Liver (tissue), 9 donors: Measurements from ENCODE around the gene PYGB. TPM values are rescaled to one million over a fixed set of nuclear protein-coding genes. Genes with fewer than 3 reads are reported as not detected.

Source experiments
- DNase-seq: peaks from one replicate; pipeline ENCODE4 v3.0.0-alpha.2; 2017; ENCODE audit warnings: low spot score
- H3K27ac ChIP-seq, 2 donors: one replicate each; pipeline ENCODE4 v1.7.0; 2013; ENCODE audit warnings: inconsistent platforms in 2 of 2, low read length in 2 of 2, control low read depth in 1 of 2, low read depth in 1 of 2, mild to moderate bottlenecking in 1 of 2
- H3K27me3 ChIP-seq, 4 donors: one replicate each; pipeline versions ENCODE4 v1.6.1 to v1.7.0; 2013; ENCODE audit warnings: low read length in 3 of 4, inconsistent platforms in 1 of 4, mild to moderate bottlenecking in 1 of 4, moderate library complexity in 1 of 4; ENCODE audit not compliant: control insufficient read depth in 4 of 4, insufficient read depth in 4 of 4
- H3K36me3 ChIP-seq, 4 donors: one replicate each; pipeline versions ENCODE4 v1.6.1 to v1.7.0; 2013; ENCODE audit warnings: low read length in 3 of 4, mild to moderate bottlenecking in 3 of 4, low read depth in 1 of 4, moderate library complexity in 1 of 4; ENCODE audit not compliant: control insufficient read depth in 4 of 4, insufficient read depth in 3 of 4
- H3K4me1 ChIP-seq, 4 donors: one replicate each; pipeline versions ENCODE4 v1.6.1 to v1.7.0; 2013; ENCODE audit warnings: low read length in 3 of 4, mild to moderate bottlenecking in 3 of 4, moderate library complexity in 1 of 4; ENCODE audit not compliant: control insufficient read depth in 4 of 4, insufficient read depth in 4 of 4
- H3K4me3 ChIP-seq, 3 donors: one replicate each; pipeline versions ENCODE4 v1.6.1 to v1.7.0; 2013; ENCODE audit warnings: low read length in 3 of 3, control low read depth in 1 of 3, low read depth in 1 of 3, mild to moderate bottlenecking in 1 of 3
- H3K9ac ChIP-seq, 2 donors: one replicate each; pipeline ENCODE4 v1.7.0; 2013; ENCODE audit warnings: low read length in 2 of 2, mild to moderate bottlenecking in 2 of 2, moderate library complexity in 2 of 2, control low read depth in 1 of 2, low read depth in 1 of 2
- H3K9me3 ChIP-seq, 4 donors: one replicate each; pipeline versions ENCODE4 v1.6.1 to v1.7.0; 2013; ENCODE audit warnings: low read length in 3 of 4; ENCODE audit not compliant: control insufficient read depth in 4 of 4
- FOXA1 ChIP-seq: IDR thresholded peaks from 2 replicates; pipeline ENCODE4 v1.6.1; 2016; ENCODE audit warnings: antibody characterized with exemption
- GABPA ChIP-seq, 2 donors: IDR thresholded peaks in 1 of 2; conservative IDR thresholded peaks in 1 of 2; 2 replicates each; pipeline ENCODE4 v1.6.1; 2016; ENCODE audit warnings: antibody characterized with exemption in 2 of 2, mild to moderate bottlenecking in 1 of 2, moderate library complexity in 1 of 2
- HNF4A ChIP-seq, 2 donors: conservative IDR thresholded peaks; 2 replicates each; pipeline ENCODE4 v1.6.1; 2016; ENCODE audit warnings: antibody characterized with exemption in 2 of 2, mild to moderate bottlenecking in 2 of 2
- HNF4G ChIP-seq: IDR thresholded peaks from 2 replicates; pipeline ENCODE4 v1.6.1; 2016; ENCODE audit warnings: antibody characterized with exemption
- JUND ChIP-seq, 2 donors: IDR thresholded peaks; 2 replicates each; pipeline ENCODE4 v1.6.1; 2016; ENCODE audit warnings: antibody characterized with exemption in 2 of 2
- NR2F2 ChIP-seq: IDR thresholded peaks from 2 replicates; pipeline ENCODE4 v1.6.1; 2016; ENCODE audit warnings: antibody characterized with exemption
- RAD21 ChIP-seq, 2 donors: IDR thresholded peaks; 2 replicates each; pipeline ENCODE4 v1.6.1; 2016; ENCODE audit warnings: antibody characterized with exemption in 2 of 2, mild to moderate bottlenecking in 2 of 2
- SP1 ChIP-seq: IDR thresholded peaks from 2 replicates; pipeline ENCODE4 v1.6.1; 2018; ENCODE audit warnings: antibody characterized with exemption, mild to moderate bottlenecking
- TAF1 ChIP-seq: conservative IDR thresholded peaks from 2 replicates; pipeline ENCODE4 v1.6.1; 2016; ENCODE audit warnings: antibody characterized with exemption, mild to moderate bottlenecking
- WGBS: extraction: QIAGEN DNeasy Blood & Tissue Kit; methylation state at CpG from one replicate; pipeline ENCODE4 v1.1.7; 2013; 5-methylcytosine and 5-hydroxymethylcytosine counted together
- polyA plus RNA-seq, 2 donors: library from polyadenylated mRNA; stranded (reverse) in 1 of 2; unstranded in 1 of 2; fragments of 200-250 nt in 1 of 2; fragments of >200 nt in 1 of 2; fragmentation: Nextera tagmentation in 1 of 2; extraction: Ambion mirVana in 1 of 2; gene quantifications; one replicate each; pipeline versions ENCODE4 v1.2.1 to v1.2.3, GENCODE V29; 2013 to 2015
- total RNA-seq, 2 donors: library from RNA; depleted of rRNA; stranded (reverse); fragments of >200 nt; gene quantifications; one replicate each; pipeline ENCODE4 v1.2.3, GENCODE V29; 2014
- TF ChIP-seq, protein P1 (sequence below): IDR thresholded peaks from 2 replicates; pipeline ENCODE4 v1.6.1; 2016; ENCODE audit warnings: antibody characterized with exemption
- TF ChIP-seq, protein P2 (sequence below): IDR thresholded peaks from 2 replicates; pipeline ENCODE4 v1.6.1; 2016; ENCODE audit warnings: antibody characterized with exemption, mild to moderate bottlenecking
- TF ChIP-seq, protein P3 (sequence below): IDR thresholded peaks from 2 replicates; pipeline ENCODE4 v1.6.1; 2016; ENCODE audit warnings: antibody characterized with exemption
- donor health status: healthy.
- donor health status: healthy.
- donor health status: healthy.
- donor health status: healthy.
- donor health status: healthy.

Gene PYGB
- total and polyA plus RNA-seq, 4 donors, result 3.6 to 11.7 (median 9.8) TPM

DNA sequence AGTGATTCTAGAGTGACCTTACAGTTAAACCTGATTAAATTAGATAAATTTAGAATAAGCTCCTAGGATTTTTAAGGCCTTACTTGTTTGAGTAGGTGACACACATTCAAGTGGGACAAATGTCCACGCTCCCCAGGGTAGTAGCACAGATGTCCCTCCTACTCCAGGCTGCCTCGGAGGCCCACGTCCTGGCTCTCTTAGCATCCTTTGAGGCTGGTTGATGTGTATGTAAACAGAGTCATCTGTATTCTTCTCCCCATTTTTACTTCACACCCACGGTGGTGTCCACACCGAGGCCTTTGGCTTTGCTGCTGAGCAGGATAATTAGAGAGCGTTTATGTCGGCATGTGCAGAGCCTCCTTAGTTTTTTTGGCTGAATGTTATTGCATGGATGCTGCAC is 36.6 kb upstream of the PYGB start:
- Histone ChIP-seq H3K27me3 (no peaks in the 10 kb centered on the region), H3K4me3 (no peak overlapping the region), H3K4me1 (peaks cover 0 to 6% (median 1%) of the 10 kb centered on the region in 4 donors), H3K27ac (no peak overlapping the region), H3K9ac (no peak overlapping the region), H3K9me3 (no peaks in the 10 kb centered on the region), H3K36me3 (peaks cover 8 to 39% (median 16%) of the 10 kb centered on the region in 4 donors)
- 92% methylated on average over 7 of the region's 7 CpGs for WGBS
- TF ChIP-seq NR2F2 (no peak), RAD21 (IDR thresholded peaks at IDR 0.05) (no peak), HNF4A (conservative IDR thresholded peaks at IDR 0.05) (no peak), SP1 (no peak), HNF4G (no peak), GABPA (IDR thresholded peaks at IDR 0.05 in 1 of 2, conservative IDR thresholded peaks at IDR 0.05 in 1 of 2) (no peak), JUND (IDR thresholded peaks at IDR 0.05) (no peak), FOXA1 (no peak), TAF1 (no peak)
- TF ChIP-seq, protein P1, sequence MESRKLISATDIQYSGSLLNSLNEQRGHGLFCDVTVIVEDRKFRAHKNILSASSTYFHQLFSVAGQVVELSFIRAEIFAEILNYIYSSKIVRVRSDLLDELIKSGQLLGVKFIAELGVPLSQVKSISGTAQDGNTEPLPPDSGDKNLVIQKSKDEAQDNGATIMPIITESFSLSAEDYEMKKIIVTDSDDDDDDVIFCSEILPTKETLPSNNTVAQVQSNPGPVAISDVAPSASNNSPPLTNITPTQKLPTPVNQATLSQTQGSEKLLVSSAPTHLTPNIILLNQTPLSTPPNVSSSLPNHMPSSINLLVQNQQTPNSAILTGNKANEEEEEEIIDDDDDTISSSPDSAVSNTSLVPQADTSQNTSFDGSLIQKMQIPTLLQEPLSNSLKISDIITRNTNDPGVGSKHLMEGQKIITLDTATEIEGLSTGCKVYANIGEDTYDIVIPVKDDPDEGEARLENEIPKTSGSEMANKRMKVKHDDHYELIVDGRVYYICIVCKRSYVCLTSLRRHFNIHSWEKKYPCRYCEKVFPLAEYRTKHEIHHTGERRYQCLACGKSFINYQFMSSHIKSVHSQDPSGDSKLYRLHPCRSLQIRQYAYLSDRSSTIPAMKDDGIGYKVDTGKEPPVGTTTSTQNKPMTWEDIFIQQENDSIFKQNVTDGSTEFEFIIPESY, result no peak
- TF ChIP-seq, protein P2, sequence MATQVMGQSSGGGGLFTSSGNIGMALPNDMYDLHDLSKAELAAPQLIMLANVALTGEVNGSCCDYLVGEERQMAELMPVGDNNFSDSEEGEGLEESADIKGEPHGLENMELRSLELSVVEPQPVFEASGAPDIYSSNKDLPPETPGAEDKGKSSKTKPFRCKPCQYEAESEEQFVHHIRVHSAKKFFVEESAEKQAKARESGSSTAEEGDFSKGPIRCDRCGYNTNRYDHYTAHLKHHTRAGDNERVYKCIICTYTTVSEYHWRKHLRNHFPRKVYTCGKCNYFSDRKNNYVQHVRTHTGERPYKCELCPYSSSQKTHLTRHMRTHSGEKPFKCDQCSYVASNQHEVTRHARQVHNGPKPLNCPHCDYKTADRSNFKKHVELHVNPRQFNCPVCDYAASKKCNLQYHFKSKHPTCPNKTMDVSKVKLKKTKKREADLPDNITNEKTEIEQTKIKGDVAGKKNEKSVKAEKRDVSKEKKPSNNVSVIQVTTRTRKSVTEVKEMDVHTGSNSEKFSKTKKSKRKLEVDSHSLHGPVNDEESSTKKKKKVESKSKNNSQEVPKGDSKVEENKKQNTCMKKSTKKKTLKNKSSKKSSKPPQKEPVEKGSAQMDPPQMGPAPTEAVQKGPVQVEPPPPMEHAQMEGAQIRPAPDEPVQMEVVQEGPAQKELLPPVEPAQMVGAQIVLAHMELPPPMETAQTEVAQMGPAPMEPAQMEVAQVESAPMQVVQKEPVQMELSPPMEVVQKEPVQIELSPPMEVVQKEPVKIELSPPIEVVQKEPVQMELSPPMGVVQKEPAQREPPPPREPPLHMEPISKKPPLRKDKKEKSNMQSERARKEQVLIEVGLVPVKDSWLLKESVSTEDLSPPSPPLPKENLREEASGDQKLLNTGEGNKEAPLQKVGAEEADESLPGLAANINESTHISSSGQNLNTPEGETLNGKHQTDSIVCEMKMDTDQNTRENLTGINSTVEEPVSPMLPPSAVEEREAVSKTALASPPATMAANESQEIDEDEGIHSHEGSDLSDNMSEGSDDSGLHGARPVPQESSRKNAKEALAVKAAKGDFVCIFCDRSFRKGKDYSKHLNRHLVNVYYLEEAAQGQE, result no peak
- DNase-seq, result no peak

DNA sequence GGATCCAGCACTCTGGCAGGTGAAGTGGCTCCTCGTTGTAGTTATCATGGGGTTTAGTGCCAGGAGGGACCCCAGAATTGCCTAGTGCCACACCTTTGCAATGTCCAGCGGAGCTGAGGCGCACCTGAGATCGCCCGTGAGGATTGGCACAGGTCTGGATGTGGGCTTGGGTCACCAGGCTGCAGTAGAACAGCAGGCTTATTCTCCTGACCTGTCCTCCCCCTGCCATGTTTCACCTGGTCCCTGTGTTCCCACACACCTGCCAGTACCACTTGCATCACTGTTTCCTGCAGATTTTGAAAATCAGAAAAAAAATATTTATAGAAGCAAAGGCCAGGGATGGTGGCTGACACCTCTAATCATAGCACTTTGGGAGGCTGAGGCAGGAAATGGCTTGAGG is 35.6 kb upstream of the PYGB start:
- Histone ChIP-seq H3K9ac (no peak overlapping the region), H3K4me3 (no peak overlapping the region), H3K27me3 (no peaks in the 10 kb centered on the region), H3K9me3 (no peaks in the 10 kb centered on the region), H3K27ac (no peak overlapping the region), H3K36me3 (peaks cover 8 to 44% (median 16%) of the 10 kb centered on the region in 4 donors), H3K4me1 (peaks cover 0 to 6% (median 1%) of the 10 kb centered on the region in 4 donors)
- WGBS, result 94% methylated on average over 5 of the region's 5 CpGs
- TF ChIP-seq, protein P1, result no peak
- no peak for TF ChIP-seq GABPA (IDR thresholded peaks at IDR 0.05 in 1 of 2, conservative IDR thresholded peaks at IDR 0.05 in 1 of 2)
- TF ChIP-seq, protein P3, sequence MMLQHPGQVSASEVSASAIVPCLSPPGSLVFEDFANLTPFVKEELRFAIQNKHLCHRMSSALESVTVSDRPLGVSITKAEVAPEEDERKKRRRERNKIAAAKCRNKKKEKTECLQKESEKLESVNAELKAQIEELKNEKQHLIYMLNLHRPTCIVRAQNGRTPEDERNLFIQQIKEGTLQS, result no peak
- no peak for DNase-seq
